Endothelial cell of umbilical vein (primary cell): Measurements from ENCODE around the gene AKAP13. TPM values are rescaled to one million over a fixed set of nuclear protein-coding genes. Genes with fewer than 3 reads are reported as not detected.
A peak's percentile ranks its signal among the peaks of the same experiment; 100 is the strongest.

Source experiments
- BruUV-seq: library from RNA; stranded (reverse); fragments of 400-500 nt; replicated peaks from 2 replicates; lab custom pipeline; 2021; lab: Mats Ljungman, UMichigan
- CTCF ChIA-PET: fragments of 300-600, 350-600 bp; sonication (Branson Sonifier 250); formaldehyde crosslinking; loops from one replicate; lab custom pipeline; 2021; ENCODE audit warnings: antibody characterized with exemption, inconsistent platforms; lab: Charles Lee
- POLR2A ChIA-PET: fragments of 300-600, 350-600 bp; sonication (Branson Sonifier 250); formaldehyde crosslinking; loops from one replicate; lab custom pipeline; 2021; ENCODE audit warnings: antibody characterized with exemption, inconsistent platforms; lab: Charles Lee
- DNase-seq: peaks from one replicate; pipeline ENCODE4 v3.0.0-alpha.2; 2011; ENCODE audit warnings: low read depth, low spot score
- FAIRE-seq: peaks from 2 replicates; lab custom pipeline; 2011; peaks lifted over from hg19 to GRCh38; lab: Jason Lieb, UNC
- H2AFZ ChIP-seq: 2 replicates; pipeline ENCODE4 v1.6.0; 2012; ENCODE audit warnings: low read depth, low read length, control low read depth, inconsistent platforms
- H3K27ac ChIP-seq: 2 replicates; pipeline ENCODE4 v1.5.1; 2011; ENCODE audit warnings: low read depth, mild to moderate bottlenecking, control low read depth, low read length, moderate library complexity; ENCODE audit not compliant: insufficient read depth
- H3K27me3 ChIP-seq, 2 experiments: 2 replicates each; pipeline versions ENCODE4 v1.6.0 to v1.6.1; 2011; ENCODE audit warnings: low read length in 2 of 2, mixed read lengths in 1 of 2; ENCODE audit not compliant: control insufficient read depth in 2 of 2, insufficient read depth in 2 of 2
- H3K36me3 ChIP-seq, 2 experiments: 2 replicates in 1 of 2; 3 replicates in 1 of 2; pipeline ENCODE4 v1.5.1; 2011; ENCODE audit warnings: low read length in 2 of 2, mild to moderate bottlenecking in 1 of 2, moderate library complexity in 1 of 2; ENCODE audit not compliant: control insufficient read depth in 2 of 2, insufficient read depth in 2 of 2; ENCODE audit errors: extremely low read depth in 1 of 2
- H3K4me1 ChIP-seq: 3 replicates; pipeline ENCODE4 v1.5.1; 2011; ENCODE audit warnings: mild to moderate bottlenecking, low read length; ENCODE audit not compliant: control insufficient read depth, insufficient read depth; ENCODE audit errors: extremely low read depth
- H3K4me2 ChIP-seq: 2 replicates; pipeline ENCODE4 v1.6.1; 2011; ENCODE audit warnings: low read length, control low read depth, mixed read lengths; ENCODE audit not compliant: insufficient read depth
- H3K4me3 ChIP-seq, 3 experiments: fragments of 200-600 bp in 1 of 3; sonication (generic), shearing (Covaris generic) in 1 of 3; replicated peaks in 1 of 3; 2 replicates each; pipeline ENCODE4 v1.5.1; 2011 to 2016; ENCODE audit warnings: control low read depth in 3 of 3, low read length in 3 of 3, mild to moderate bottlenecking in 2 of 3, inconsistent platforms in 1 of 3, low read depth in 1 of 3, moderate library complexity in 1 of 3; ENCODE audit not compliant: insufficient read depth in 1 of 3
- H3K79me2 ChIP-seq: 2 replicates; pipeline ENCODE4 v1.6.0; 2012; ENCODE audit warnings: low read length, inconsistent platforms; ENCODE audit not compliant: control insufficient read depth, insufficient read depth
- H3K9ac ChIP-seq: replicated peaks from 2 replicates; pipeline ENCODE3; 2011; ENCODE audit warnings: low read length, control low read depth; ENCODE audit not compliant: insufficient read depth; ENCODE audit errors: extremely low read depth
- H3K9me1 ChIP-seq: replicated peaks from 3 replicates; pipeline ENCODE4 v1.6.0; 2011; ENCODE audit warnings: mild to moderate bottlenecking, low read length; ENCODE audit not compliant: control insufficient read depth, insufficient read depth; ENCODE audit errors: extremely low read depth
- H3K9me3 ChIP-seq: replicated peaks from 2 replicates; pipeline ENCODE4 v1.5.1; 2012; ENCODE audit warnings: low read length, inconsistent platforms; ENCODE audit not compliant: control insufficient read depth, insufficient read depth
- H4K20me1 ChIP-seq: replicated peaks from 2 replicates; pipeline ENCODE3; 2011; ENCODE audit warnings: mild to moderate bottlenecking, low read length; ENCODE audit not compliant: control insufficient read depth, insufficient read depth; ENCODE audit errors: extremely low read depth
- CTCF ChIP-seq, 2 donors: IDR thresholded peaks; 1 replicate in 1 of 2; 2 replicates in 1 of 2; pipeline ENCODE4 v1.5.1; 2011; ENCODE audit warnings: low read length in 2 of 2, mild to moderate bottlenecking in 2 of 2, moderate library complexity in 2 of 2, control low read depth in 1 of 2, inconsistent platforms in 1 of 2, low read depth in 1 of 2; ENCODE audit not compliant: insufficient read depth in 1 of 2; ENCODE audit errors: extremely low read depth in 1 of 2
- EZH2 ChIP-seq: IDR thresholded peaks from 2 replicates; pipeline ENCODE4 v1.6.1; 2012; ENCODE audit warnings: borderline replicate concordance, low read depth, mild to moderate bottlenecking, moderate library complexity, low read length, inconsistent platforms; ENCODE audit not compliant: severe bottlenecking
- FOS ChIP-seq: IDR thresholded peaks from 2 replicates; pipeline ENCODE4 v1.6.1; 2011; ENCODE audit warnings: mild to moderate bottlenecking, low read length, moderate library complexity, borderline replicate concordance; ENCODE audit not compliant: insufficient read depth
- GATA2 ChIP-seq: IDR thresholded peaks from 2 replicates; pipeline ENCODE4 v1.7.0; 2011; ENCODE audit warnings: low read depth, mild to moderate bottlenecking, moderate library complexity, mixed read lengths, low read length; ENCODE audit not compliant: insufficient read length, insufficient read depth
- JUN ChIP-seq: IDR thresholded peaks from 2 replicates; pipeline ENCODE4 v1.6.1; 2011; ENCODE audit warnings: borderline replicate concordance, low read depth; ENCODE audit not compliant: insufficient read length, insufficient read depth
- MAX ChIP-seq: IDR thresholded peaks from 2 replicates; pipeline ENCODE4 v1.6.1; 2011; ENCODE audit not compliant: insufficient read depth, insufficient read length
- MYC ChIP-seq: IDR thresholded peaks from one replicate; pipeline ENCODE4 v1.6.1; 2011; ENCODE audit warnings: mild to moderate bottlenecking, low read depth, low read length
- POLR2A ChIP-seq: IDR thresholded peaks from 2 replicates; pipeline ENCODE4 v1.6.1; 2012; ENCODE audit warnings: low read depth, mild to moderate bottlenecking, control low read depth, low read length
- POLR2AphosphoS5 ChIP-seq: IDR thresholded peaks from 2 replicates; pipeline ENCODE4 v1.6.1; 2012; ENCODE audit warnings: low read depth, mild to moderate bottlenecking, control low read depth, low read length, moderate library complexity; ENCODE audit not compliant: insufficient read depth
- dilution Hi-C: fragments of 300-500 bp; cut with MboI; formaldehyde crosslinking; loops from one replicate; pipeline ENCODE4 v1.15.0; 2019; ENCODE audit warnings: low sequenced_read_pairs; ENCODE audit not compliant: extremely low pct_ligation_motif_present
- intact Hi-C: fragments of 100-400 bp; cut with micrococcal nuclease; formaldehyde crosslinking; loops from one replicate; pipeline ENCODE4 v1.10.0; 2022
- polyA plus RNA-seq, 4 experiments: library from polyadenylated mRNA; depleted of rRNA in 3 of 4; stranded (reverse) in 3 of 4; unstranded in 1 of 4; fragments of >200 nt; gene quantifications; 2 replicates each; pipeline versions ENCODE4 v1.2.1 to v1.2.3, GENCODE V29; 2011 to 2012; ENCODE audit warnings: missing spikeins in 1 of 4
- total RNA-seq: library from RNA; stranded (reverse); gene quantifications from 2 replicates; pipeline ENCODE4 v1.2.3, GENCODE V29; 2021

Gene AKAP13
- total and polyA plus RNA-seq, 2 donors (not counting 3 experiments of a cell fraction or from before 2014, with no cell fraction given), result 22.8 to 87.8 TPM

- FAIRE-seq, result peak; percentile 79
- H3K27me3 ChIP-seq, result no peaks in the 10 kb centered on the region
- H3K9me1 ChIP-seq, result no peaks in the 10 kb centered on the region
- no peak overlapping the region for H3K4me3 ChIP-seq
- peak overlapping the region; percentile 14 for H3K9ac ChIP-seq
- peak overlapping the region; percentile 49 for H2AFZ ChIP-seq
- no TSS peak for BruUV-seq
- peak overlapping the region; percentile 37 for H3K4me2 ChIP-seq
- H3K36me3 ChIP-seq, result no peaks in the 10 kb centered on the region
- H3K9me3 ChIP-seq, result no peaks in the 10 kb centered on the region
- H3K27ac ChIP-seq, result peak overlapping the region; percentile 27
- H4K20me1 ChIP-seq, result no peaks in the 10 kb centered on the region
- H3K79me2 ChIP-seq, result no peaks in the 10 kb centered on the region
- TF ChIP-seq FOS (no peak), MYC (no peak), EZH2 (no peak), POLR2AphosphoS5 (no peak), POLR2A (no peak), MAX (no peak), GATA2 (no peak), JUN (no peak), CTCF (IDR thresholded peaks at IDR 0.05; ENCODE audit: extremely low read depth in 1 of 2, insufficient read depth in 1 of 2, low read depth in 1 of 2, low read length in 2 of 2) (no peak)
- POLR2A ChIA-PET, result interaction anchor here (0.6 kb wide), 1 partner anchor 76 kb away, joined by 3 read pairs; no protein-coding TSS in a partner anchor
- H3K4me1 ChIP-seq, result peaks cover 39% of the 10 kb centered on the region
- CTCF ChIA-PET, result interaction anchor here (0.6 to 1.8 kb wide), 7 partner anchors 9 to 142 kb away, joined by 3 to 7 read pairs (median 3); no protein-coding TSS in a partner anchor
- intact Hi-C loops, result no loop called here
- dilution Hi-C loops, result no loop called here
- DNase-seq, result peak; percentile 87
Measured at GRCh38 chr15:85337425-85338074, 42.9 kb upstream of the AKAP13 start.
